ENCODE data around the gene SGMS1.
A peak's percentile ranks its signal among the peaks of the same experiment; 100 is the strongest.

The SGMS1 gene

GRCh38 chr10:50605951-50606270 lies 17.8 kb downstream of the SGMS1 start:
- no peak for DNase-seq

- DNase-seq: peak; percentile 74
Observed at GRCh38 chr10:50605269-50605950, 18.3 kb downstream of the SGMS1 start.

- peak; percentile 29 for DNase-seq
Observed at GRCh38 chr10:50604809-50605208, 18.9 kb downstream of the SGMS1 start.

DNA sequence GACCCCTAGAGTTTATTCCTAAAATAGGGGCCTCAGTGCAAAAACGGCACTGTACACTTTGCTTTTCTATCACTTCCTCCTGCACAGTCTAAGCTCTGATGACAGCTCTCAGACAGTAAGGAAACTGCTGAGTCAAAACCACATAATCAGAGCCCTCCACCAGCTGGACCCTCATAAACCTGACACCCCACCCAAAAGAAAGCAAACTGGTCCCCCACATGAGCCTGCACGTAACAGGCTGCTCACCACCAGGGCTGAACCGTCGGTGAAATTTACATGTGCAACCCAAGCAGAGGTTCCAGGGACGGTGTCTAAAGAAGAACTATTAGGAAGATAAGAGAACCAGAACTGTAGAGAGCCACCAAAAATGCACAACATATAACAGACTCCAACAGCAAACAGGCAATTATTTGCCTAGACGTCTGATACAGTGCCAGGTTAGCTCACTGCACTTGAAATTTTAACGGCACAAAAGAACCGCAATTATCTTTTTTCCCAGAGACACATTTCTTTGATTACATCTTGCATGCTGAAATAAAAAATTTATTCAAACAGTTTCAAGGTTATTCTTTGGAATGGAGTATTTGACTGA lies 19.6 kb downstream of the SGMS1 start:
- peak; percentile 76 for DNase-seq

DNA sequence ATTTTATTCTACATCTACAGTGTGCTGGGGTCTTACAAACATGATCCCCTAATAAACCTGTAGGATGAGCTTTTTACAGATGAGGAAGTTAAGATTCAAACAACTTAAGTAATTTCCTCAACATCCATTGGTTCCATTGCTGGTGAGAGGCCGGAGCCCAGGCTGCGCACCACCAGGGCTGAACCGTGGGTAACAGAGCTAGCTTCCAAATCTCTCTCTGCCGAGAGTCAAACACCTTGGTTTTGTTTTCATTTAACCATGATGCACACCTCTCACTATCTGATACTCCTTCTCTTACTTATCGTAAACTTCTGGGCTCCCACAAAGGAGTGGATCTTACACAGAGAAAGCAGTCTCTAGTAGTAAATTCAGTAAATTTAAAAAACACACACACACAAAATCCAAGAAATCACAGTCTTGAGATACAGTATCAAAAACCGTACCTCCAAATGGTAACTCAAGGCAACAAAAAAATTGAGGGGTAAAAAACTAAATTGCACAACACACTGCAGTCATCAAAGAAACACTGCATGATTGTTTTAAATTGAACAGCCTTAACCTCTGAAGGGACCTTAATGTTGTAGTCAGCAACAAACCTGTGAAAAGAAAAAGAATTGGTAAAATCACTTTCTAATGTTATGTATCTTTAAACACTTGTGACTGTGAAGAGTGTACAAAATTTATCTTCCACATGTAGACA lies 20.5 kb downstream of the SGMS1 start:
- no peak for DNase-seq

GRCh38 chr10:50601974-50602373 lies 21.8 kb downstream of the SGMS1 start:
- DNase-seq: no peak

DNA sequence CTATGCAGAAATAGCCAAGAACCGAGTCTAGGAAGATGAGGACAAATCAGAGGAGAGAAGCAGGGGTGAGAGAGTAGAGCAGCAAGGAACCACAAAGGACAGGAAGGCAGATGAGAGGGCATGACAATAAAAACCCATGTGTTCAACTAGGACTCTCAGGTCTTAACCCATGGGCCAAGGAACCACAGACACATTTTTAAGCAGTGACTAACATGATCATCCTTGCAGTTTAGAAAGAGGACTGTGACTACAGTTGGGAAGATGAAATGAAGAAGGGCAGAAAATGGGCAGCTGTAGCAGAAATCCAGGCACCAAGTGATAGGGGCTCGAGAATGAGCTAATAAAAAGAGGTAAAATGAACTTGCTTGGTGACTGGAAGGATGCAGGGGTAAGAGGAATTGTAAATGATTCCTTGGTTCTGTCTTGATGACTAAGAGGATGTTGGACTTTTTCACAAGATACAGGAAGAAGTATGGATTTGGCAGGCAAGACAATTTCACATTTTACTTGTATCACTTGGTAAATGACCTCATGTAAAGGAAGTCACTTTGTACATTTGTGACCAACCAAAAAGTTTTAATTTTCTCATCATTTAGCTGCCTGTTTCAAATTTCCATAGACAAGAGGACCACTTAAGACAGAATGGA lies 22.8 kb downstream of the SGMS1 start:
- no peak for DNase-seq

GRCh38 chr10:50600286-50600685 lies 23.5 kb downstream of the SGMS1 start:
- no peak for DNase-seq

GRCh38 chr10:50596897-50597296 lies 26.9 kb downstream of the SGMS1 start:
- no peak for DNase-seq

GRCh38 chr10:50596456-50596855 lies 27.3 kb downstream of the SGMS1 start:
- no peak for DNase-seq

- no peak for DNase-seq
Observed at GRCh38 chr10:50595785-50596184, 28.0 kb downstream of the SGMS1 start.

- peak; percentile 11 for DNase-seq
Observed at GRCh38 chr10:50593523-50594376, 30.0 kb downstream of the SGMS1 start.

GRCh38 chr10:50592961-50593418 lies 30.8 kb downstream of the SGMS1 start:
- DNase-seq: no peak

- no peak for DNase-seq
Observed at GRCh38 chr10:50590935-50591334, 32.8 kb downstream of the SGMS1 start.

DNA sequence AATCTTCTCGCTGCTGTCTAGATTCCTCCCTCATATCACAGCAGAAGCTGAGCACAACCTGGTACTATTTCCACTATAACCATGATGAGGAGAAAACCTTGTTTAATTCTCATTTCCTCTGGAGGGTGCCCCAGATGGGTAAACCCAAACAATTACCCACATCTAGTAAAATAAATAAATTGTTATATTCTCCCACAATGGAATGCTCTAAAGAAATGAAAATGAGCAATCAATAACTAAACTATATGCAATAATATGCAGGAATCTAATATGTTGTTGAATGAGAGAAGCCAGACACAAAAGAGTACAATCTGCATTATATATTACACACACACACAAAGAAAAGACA lies 37.0 kb downstream of the SGMS1 start:
- no peak for DNase-seq

DNA sequence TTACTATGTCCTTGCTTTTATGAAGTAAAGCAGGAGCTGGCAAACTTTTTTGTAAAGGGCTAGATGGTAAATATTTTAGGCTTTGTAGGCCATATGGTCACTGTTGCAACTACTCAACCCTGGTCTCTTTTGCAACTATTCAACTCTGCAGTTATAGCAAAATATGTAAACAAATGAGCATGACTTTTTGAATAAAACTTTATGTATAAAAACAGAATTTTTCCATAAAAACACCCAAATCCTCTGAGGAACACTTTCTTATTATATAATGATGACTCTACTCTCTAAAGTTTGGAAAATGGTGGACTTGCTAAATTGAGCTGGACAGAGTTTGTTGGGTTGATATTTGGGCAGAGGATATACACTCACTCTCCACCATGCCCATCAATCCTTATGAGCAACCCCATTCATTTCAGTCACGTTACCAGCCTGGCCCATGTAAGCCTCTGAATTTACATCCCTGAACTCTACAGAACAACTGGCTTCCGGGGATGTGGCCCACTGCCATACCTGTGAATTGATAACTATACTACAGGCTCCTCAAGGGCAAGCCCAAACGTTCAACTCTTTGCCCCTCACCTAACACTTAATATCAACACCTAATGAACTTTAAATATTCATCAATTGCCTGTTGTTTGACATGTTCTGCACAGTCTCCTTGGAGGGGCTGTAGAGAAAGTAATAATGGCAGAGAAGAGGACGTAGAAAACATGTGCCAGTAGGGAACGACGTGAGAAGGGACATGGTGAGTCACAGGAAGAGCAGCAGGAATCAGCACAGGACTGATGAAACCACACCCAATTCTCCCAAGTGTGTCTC lies 37.6 kb downstream of the SGMS1 start:
- no peak for DNase-seq

DNA sequence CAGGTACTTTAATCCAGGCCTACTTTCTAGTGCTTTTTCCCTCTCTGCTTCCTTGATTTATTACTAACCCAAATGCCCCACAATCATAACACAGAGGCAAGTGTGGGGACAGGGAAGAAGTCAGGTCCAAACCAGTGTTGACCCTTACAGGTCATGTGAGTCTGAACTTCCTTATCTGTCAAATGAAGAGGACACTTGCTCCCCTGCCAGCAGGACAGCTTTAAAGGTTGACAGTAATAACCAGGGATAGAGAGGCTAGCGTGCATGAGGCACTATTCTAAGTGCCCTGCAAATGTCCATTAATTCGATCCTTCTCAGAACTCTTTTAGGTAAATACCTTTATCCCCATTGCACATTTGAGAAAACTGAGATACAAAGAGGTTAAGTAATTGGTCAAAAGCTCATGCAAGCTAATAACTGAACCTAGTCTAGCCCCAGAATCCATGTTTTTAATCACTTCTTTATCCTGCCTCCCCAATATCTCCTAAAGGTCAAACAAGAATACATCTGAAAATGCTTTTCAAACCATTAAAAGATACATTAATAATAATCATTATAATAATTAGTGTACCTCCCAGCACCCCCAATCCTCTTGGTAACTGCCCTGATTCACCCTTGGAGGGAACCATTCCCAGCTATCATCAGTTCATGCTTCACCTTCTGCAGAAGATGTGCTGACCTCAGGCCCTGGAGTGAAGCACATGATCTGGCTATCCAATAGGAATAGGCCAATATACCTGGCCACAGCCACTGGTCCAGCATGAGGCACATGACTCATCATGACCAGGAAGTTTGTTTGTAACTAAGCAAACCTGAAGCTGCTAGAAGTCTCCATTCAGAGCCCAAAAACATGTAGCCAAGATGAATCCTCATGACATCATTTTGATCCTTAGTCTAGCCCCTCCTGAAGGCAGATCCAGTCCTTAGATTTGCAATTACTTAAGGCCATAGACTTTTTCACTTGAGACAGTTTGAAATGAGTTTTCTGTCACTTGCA lies 40.7 kb downstream of the SGMS1 start:
- DNase-seq: no peak

DNA sequence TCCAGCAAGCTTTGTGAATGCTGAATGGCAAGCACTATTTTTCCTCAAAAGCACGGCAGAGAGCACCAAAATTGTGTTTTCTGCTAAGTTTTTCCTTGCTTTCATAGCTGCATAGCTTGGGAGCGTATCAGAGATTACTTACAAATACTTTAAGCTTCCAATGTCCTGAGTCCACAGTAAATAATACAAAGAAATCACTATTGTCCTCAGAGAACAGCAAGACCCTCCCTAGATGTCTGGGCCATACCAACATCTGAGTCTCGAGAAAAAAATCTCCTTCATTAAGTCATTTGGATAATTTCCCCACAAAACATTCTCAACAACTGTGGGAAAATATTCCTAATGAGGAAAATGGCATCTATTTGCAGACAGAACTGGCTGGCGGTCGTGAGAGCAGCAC lies 41.7 kb downstream of the SGMS1 start:
- no peak for DNase-seq

DNA sequence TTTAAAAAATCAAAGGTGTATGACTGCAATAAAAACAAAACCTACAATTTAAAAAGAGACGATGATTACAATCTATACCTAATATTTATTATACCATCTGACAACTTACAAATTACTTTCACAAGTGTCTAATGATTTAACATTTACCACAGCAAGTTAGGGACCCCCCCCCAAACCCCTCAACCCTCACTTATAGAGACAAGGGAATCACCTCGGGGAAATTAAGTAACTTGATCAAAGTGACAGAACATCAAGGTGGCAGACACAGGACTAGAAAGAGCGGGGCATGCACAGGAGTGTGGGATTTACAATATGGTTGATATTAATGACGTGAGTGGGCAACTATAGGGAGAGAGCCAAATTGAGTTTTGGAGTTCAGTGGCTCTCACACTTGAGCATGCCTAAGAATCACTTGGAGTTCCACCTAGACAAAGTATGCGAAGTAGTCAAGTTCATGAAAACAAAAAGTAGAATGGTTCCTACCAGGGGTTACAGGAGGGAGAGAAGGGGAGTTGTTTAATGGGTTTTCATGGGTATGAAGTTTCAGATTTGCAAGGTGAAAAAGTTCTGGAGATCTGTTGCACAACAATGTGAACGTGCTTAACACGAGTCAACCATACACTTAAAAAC lies 43.4 kb downstream of the SGMS1 start:
- no peak for DNase-seq
